Articular chondrocyte of knee joint (primary cell): ENCODE data around the gene FBXL17. TPM values are rescaled to one million over a fixed set of nuclear protein-coding genes. Genes with fewer than 3 reads are reported as not detected.

ENCODE experiments used
- small RNA-seq: library from RNA; depleted of rRNA; stranded (forward); fragments of <200 nt; gene quantifications from one replicate; pipeline ENCODE3, GENCODE V24; 2012
- total RNA-seq: library from RNA; depleted of rRNA; stranded (reverse); fragments of >200 nt; gene quantifications from 2 replicates; pipeline ENCODE4 v1.2.3, GENCODE V29; 2012

The FBXL17 gene
- 20.5 and 24.8 TPM in 2 replicates for total RNA-seq

GRCh38 chr5:108381954-108382783 lies at the start of gene FBXL17:
FBXL17 (minus strand) TSS chr5:108382098.

Small RNAs within 50 kb of the gene (small RNA-seq; reads per million reads assigned to genes)
- gene RN7SKP122: not detected
